Activated CD4-positive, CD25-positive, alpha-beta regulatory T cell treated with anti-CD3 and anti-CD28 coated beads, Interleukin-2, amount 50 U/mL, for 72 hours (primary cell): ENCODE data around the gene PPRC1.
"Not testable (repeated sequence)": the region's sequence is repeated elsewhere in the genome, so short reads cannot be mapped to it uniquely, and the experiment has no call there.

ENCODE experiments used
- DNase-seq: peaks from one replicate; pipeline ENCODE4 v3.0.0; 2021

The PPRC1 gene

DNA sequence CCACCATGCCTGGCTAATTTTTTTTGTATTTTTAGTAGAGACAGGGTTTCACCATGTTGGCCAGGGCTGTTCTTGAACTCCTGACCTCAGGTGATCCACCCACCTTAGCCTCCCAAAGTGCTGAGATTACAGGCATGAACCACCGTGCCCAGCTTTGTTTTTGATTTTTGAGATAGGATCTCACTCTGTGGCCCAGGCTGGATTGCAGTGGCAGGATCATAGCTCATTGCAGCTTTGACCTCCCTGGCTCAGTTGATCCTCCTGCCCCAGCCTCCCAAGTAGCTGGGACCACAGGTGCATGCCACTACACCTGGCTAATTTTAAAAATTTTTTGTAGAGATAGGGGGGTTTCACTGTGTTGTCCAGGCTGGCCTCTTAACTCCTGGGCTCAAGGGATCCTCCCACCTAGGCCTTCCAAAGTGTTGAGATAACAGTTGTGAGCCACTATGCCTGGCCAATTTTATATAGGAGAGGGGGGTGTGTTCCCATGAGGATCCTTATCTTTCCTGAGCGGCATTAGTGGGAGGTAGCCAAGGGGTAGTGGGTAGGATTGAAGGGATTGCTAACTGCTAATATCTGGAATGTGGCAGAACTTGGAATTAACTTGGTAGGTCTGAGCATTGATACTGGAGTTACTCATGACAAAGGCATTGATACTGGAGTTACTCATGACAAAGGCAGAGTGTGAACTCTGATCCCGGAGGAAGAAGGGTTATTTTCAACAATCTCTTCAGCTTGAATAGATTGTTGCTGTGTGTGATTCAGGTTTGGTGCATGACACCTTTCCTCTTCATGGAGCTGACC lies 18.3 kb downstream of the PPRC1 start:
- DNase-seq: no peak

DNA sequence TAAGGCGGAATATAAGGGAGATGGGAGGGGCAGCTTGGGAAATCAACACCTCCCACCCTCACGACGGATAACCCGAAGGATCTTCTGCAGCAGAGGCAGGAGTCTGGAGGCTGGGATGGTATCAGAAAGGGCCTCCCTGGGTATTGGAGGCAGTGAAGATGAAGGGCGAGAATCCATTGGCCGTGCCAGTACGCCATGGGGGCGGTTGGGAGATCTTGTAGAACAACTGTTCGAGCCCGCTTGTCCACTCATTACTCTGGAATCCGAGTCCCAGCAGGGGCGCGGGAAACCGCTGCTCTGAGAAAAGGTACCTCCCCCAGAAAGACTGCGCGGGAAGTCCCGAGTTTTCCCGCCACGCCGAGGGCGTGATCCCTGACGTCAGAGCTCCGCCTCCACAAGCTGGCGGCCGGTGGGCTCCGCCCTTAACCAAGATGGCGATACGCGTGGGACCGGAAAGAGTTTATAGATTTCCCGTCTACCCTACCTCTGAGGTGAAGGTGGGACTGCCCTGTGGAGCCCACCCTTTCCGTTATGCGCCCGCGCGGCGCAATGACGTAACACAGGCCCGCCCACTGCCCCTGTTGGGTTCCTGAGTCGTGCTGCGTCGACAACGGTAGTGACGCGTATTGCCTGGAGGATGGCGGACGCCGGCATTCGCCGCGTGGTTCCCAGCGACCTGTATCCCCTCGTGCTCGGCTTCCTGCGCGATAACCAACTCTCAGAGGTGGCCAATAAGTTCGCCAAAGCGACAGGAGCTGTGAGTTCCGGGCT lies 19.1 kb downstream of the PPRC1 start, which contains the start of gene NOLC1:
NOLC1 (plus strand) TSS at position 616 of the 771 bp plus-strand sequence; CDS start at position 638, 22 bp downstream.
- DNase-seq: peak; percentile 99

GRCh38 chr10:102152545-102152890 lies 19.7 kb downstream of the PPRC1 start:
- no peak for DNase-seq

GRCh38 chr10:102153093-102153620 lies 20.3 kb downstream of the PPRC1 start:
- no peak for DNase-seq

- DNase-seq: no peak
These were observed 21.8 kb downstream of the PPRC1 start for GRCh38 chr10:102154466-102155116.

DNA sequence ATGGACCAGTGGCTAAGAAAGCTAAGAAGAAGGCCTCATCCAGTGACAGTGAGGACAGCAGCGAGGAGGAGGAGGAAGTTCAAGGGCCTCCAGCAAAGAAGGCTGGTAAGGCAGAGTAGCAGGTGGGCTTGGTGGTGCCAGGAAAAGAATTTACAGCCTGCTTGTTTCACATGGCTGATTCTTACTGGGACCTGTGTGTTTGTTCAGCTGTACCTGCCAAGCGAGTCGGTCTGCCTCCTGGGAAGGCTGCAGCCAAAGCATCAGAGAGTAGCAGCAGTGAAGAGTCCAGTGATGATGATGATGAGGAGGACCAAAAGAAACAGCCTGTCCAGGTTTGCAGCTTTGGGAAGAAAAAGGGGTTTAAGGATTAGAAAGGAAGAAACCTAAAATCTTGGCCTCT lies 24.4 kb downstream of the PPRC1 start:
- DNase-seq: no peak

GRCh38 chr10:102159051-102159597 lies 26.3 kb downstream of the PPRC1 start:
- DNase-seq: no peak

- no peak for DNase-seq
These were observed 27.0 kb downstream of the PPRC1 start for GRCh38 chr10:102159831-102160230.

DNA sequence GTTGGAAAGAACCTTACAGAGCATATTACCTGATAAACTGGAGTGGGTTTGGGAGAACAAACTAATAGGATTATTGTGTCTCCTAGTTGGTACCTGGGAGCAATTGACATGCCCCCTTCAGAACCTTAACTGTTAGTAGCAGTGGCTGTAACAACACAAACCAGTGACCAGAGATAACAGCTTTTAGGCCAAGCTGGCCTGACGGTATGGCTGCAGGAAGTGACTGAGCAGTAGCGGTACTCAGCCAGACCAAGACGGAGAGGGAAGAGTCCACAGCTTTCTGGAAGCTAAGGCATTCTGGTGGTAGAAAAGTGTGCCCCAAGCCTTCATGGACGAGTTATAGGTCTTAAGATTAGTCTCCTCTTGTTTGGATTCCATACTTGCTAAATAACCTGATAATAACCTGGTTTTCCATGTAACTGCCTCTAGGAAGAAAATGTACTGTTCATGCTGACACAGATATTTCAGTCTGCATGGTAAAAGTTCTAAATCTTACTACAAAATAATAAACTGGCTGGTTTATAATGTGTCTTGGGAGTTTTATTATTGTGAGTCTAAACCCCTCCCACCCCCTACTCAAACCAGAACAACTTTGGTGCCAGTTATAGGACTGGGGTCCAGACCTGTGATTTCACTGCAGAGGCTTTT lies 30.6 kb downstream of the PPRC1 start:
- DNase-seq: no peak

DNA sequence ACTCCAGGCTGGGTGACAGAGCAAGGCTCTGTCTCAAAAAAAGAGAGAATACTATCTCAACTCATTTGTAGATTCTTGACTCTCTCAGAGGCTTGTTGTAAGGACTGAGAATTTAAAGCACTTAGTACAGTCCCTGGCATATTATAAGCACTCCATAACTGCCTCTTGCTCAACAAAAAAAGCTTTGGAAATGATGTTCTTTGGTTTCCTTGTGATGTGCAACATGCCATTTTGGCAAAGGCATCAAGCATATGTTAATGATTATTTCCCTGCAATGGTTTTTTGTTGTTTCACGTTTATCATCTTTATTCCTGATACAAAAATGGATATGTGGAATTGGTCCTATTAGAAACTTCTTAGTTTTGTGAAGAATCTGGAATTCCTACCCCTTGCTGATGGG lies 35.0 kb downstream of the PPRC1 start:
- no peak for DNase-seq

DNA sequence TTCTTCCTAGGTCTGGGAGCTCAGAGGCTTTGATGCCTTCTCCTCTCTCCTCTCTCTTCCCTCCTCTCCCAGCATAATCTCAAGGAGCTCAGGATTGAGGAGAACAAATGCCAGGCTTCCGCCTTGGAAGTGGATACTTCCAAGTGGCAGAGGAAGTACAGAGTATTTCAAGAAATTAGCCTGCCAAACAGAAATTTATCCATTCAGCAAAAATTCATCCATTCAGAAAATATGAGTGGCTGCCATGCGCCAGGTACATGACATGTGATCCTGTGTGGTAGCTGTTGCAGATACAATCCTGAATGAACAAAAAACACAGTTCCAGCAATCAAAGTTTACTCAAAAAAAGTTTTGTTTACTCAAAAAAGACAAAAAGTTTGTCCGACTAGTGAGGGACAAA lies 37.8 kb downstream of the PPRC1 start:
- no peak for DNase-seq

DNA sequence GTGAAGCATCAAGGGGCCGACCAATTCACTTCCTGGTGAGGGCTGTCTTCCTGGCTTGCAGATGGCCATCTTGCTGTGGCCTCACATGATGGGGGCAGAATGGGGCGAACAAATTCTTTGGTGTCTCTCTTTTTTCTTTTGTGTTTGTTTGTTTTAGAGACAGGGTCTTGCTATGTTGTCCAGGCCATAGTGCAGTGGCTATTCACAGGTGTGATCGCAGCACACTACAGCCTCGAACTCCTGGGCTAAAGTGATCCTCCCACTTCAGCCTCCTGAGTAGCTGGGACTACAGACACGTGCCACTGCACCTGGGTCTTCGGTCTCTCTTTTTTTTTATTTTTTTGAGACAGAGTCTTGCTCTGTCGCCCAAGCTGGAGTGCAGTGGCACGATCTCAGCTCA lies 39.4 kb downstream of the PPRC1 start:
- DNase-seq: no peak

GRCh38 chr10:102175415-102175814 lies 42.6 kb downstream of the PPRC1 start:
- DNase-seq: no peak

DNA sequence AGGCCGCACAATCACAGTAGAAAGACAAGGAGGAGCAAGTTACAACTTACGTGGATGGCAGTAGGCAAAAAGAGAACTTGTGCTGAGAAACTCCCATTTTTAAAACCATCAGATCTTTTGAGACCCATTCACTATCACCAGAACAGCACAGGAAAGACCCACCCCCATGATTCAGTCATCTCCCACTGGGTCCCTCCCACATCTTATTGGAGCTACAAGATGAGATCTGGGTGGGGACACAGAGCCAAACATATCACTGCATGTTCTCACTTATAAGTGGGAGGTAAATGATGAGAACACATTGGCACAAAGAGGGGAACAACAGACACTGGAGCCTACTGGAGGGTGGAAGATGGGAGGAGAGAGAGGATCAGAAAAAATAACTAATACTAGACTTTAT lies 51.8 kb downstream of the PPRC1 start:
- no peak for DNase-seq

GRCh38 chr10:102185272-102185671 lies 52.4 kb downstream of the PPRC1 start:
- DNase-seq: no peak

- DNase-seq: no peak
These were observed 53.1 kb downstream of the PPRC1 start for GRCh38 chr10:102185811-102186527.

GRCh38 chr10:102188298-102188940 lies 55.6 kb downstream of the PPRC1 start:
- no peak for DNase-seq

DNA sequence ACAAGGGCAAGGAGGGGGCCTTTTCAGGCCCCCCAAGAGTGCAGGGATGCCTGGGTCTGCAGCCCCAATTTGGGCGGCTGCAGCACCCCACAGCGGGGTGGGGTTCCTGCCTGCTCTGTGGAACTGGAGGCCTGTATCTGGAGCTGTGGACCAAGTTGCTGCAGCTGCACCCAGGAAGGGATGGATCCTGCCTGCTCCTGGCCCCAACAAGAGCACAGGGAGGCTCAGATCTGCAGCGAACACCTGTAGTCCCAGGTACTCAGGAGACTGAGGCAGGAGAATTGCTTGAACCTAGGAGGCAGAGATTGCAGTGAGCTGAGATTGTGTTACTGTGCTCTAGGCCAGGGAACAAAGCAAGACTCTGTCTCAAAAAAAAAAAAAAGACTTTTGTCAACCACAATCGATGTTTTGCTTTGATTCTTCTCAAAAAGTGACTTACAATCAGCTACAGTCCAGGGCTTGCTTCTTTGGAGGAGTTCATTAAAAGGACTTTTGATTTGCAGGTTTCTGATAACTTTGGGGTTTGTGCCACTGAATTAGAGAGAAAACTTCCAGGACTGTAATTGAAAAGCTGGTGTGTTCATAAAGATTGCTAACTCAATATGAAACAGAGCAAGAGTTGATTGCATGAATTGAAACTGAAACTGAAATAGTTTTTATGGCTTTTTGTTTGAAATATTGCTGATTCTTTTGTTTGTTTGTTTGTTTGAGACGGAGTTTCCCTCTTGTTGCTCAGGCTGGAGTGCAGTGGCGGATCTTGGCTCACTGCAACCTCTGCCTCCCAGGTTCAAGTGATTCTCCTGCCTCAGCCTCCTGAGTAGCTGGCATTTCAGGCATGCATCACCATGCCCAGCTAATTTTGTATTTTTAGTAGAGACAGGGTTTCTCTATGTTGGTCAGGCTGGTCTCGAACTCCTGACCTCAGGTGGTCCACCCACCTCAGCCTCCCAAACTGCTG lies 56.4 kb downstream of the PPRC1 start:
- DNase-seq: not testable (repeated sequence)

- no peak for DNase-seq
These were observed 59.1 kb downstream of the PPRC1 start for GRCh38 chr10:102191956-102192355.

DNA sequence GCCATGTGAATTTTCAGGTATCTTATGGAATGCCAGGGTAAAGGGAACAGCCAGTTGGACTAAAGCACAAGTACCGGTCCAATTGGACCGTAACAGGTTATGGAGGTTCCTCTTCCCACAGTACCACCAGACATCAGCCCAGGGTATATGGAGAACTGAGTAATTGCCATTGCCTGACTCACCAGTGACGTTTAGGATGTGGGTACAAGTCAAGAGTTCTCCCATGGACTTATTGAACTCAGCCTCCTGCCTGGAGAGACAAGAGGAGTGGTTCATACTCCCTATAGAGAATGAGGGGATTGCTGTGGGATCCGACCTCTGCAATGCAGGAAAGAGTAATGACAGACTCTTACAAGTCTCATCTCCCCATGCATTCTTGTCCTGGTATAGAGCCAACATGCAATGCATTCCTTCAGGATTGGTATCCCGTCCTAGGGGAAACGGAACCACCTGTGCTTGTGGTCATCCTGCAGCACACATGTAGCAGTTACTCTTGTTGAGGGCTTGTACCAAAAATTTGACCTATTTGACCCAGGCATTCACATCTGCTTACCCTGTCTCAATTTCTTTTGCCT lies 62.5 kb downstream of the PPRC1 start:
- no peak for DNase-seq
